Measurements from ENCODE around the gene SSR3.
"Not testable (repeated sequence)": the region's sequence is repeated elsewhere in the genome, so short reads cannot be mapped to it uniquely, and the experiment has no call there.

SSR3 gene

GRCh38 chr3:156554842-156555687 lies at the start of gene SSR3:
TSS of gene SSR3 (minus strand) at chr3:156555117. CDS start at chr3:156555089, 28 bp downstream.
- peak; percentile 95 for DNase-seq (ENCODE audit: insufficient read length, low spot score)
- FAIRE-seq: peak; percentile 80

- FAIRE-seq (no peak), DNase-seq (ENCODE audit: insufficient read length, low spot score) (no peak)
Measured at GRCh38 chr3:156604064-156604641, 49.2 kb upstream of the SSR3 start.

- no peak for FAIRE-seq
- no peak for DNase-seq (ENCODE audit: insufficient read length, low spot score)
Measured at GRCh38 chr3:156603379-156604017, 48.6 kb upstream of the SSR3 start.

DNA sequence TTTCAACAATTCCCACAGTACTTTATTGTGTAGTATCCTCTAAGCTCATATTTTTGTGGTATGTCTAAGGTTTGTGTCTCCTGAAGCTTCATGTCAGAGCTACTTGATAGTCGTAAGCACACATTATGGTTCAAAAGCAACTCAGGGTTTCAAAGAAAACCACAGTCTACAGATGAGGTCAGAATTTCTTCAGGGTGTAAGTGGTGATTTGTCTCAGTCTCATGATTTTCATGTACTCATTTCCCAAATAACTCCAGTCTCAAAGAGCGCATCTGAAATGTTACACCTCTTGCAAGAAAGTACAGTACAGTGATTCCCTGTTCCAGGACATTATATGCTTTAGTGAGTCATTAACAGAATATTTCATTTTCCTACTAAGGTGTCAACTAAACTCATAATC lies 47.5 kb upstream of the SSR3 start:
- DNase-seq (ENCODE audit: insufficient read length, low spot score) (no peak), FAIRE-seq (no peak)

- DNase-seq (ENCODE audit: insufficient read length, low spot score) (no peak), FAIRE-seq (no peak)
Measured at GRCh38 chr3:156601497-156601896, 46.6 kb upstream of the SSR3 start.

- no peak for FAIRE-seq
- DNase-seq (ENCODE audit: insufficient read length, low spot score): no peak
Measured at GRCh38 chr3:156600834-156601233, 45.9 kb upstream of the SSR3 start.

- FAIRE-seq: no peak
- no peak for DNase-seq (ENCODE audit: insufficient read length, low spot score)
Measured at GRCh38 chr3:156599089-156599874, 44.4 kb upstream of the SSR3 start.

- DNase-seq (ENCODE audit: insufficient read length, low spot score) (no peak), FAIRE-seq (no peak)
Measured at GRCh38 chr3:156598413-156598812, 43.5 kb upstream of the SSR3 start.

DNA sequence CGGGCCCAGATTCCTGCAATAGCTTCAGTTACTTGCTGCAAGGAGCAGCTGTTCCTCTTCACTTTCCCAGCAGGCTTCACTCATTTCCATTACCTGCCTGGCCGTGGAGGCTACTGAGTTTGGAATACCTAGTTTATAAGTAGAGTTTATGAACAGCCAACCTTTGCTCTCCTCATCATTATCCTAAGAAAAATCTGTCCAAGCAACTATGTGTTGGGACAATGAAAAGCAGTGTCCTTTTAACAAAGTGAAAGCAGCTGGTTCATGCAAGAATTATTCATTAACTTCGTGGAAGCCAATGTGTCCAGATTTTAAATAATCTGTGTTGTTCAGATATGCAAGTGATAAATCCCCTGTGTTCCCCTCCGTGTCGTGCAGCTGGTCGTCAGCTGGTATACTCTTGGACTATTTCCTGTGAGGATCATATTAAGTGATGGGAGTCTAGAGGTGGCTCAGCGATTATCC lies 39.3 kb upstream of the SSR3 start:
- no peak for DNase-seq (ENCODE audit: insufficient read length, low spot score)
- peak; percentile 44 for FAIRE-seq

- FAIRE-seq: no peak
- no peak for DNase-seq (ENCODE audit: insufficient read length, low spot score)
Measured at GRCh38 chr3:156593814-156594213, 38.9 kb upstream of the SSR3 start.

GRCh38 chr3:156589806-156590205 lies 34.9 kb upstream of the SSR3 start:
- not testable (repeated sequence) for DNase-seq (ENCODE audit: insufficient read length, low spot score); FAIRE-seq

- no peak for DNase-seq (ENCODE audit: insufficient read length, low spot score)
Measured at GRCh38 chr3:156587760-156588069, 32.8 kb upstream of the SSR3 start.

GRCh38 chr3:156586905-156587759 lies 32.2 kb upstream of the SSR3 start:
- FAIRE-seq: no peak
- DNase-seq (ENCODE audit: insufficient read length, low spot score): no peak

More at GRCh38 chr3:156587760-156588069, 32.8 kb upstream of the SSR3 start:
- FAIRE-seq: no peak

DNA sequence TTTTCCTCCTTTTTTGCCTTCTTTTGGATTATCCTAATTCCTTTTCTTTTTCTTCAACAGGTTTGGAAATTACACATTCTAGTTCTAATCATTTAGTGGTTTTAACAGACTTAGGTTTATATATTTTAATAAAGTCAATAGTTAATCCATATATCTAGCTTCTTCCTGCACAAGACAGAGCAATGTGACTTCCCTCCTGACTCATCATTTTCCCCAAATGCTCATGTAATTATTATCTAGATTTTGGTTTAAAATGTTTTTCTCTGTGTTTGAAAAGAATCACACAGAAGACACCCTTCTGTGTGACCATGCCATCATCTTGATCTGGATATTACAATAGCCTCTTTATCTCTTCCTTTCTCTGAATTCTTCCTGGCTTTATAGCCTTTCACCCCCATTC lies 28.6 kb upstream of the SSR3 start:
- DNase-seq (ENCODE audit: insufficient read length, low spot score): no peak
- FAIRE-seq: no peak

- DNase-seq (ENCODE audit: insufficient read length, low spot score) (no peak), FAIRE-seq (no peak)
Measured at GRCh38 chr3:156582532-156583183, 27.7 kb upstream of the SSR3 start.

DNA sequence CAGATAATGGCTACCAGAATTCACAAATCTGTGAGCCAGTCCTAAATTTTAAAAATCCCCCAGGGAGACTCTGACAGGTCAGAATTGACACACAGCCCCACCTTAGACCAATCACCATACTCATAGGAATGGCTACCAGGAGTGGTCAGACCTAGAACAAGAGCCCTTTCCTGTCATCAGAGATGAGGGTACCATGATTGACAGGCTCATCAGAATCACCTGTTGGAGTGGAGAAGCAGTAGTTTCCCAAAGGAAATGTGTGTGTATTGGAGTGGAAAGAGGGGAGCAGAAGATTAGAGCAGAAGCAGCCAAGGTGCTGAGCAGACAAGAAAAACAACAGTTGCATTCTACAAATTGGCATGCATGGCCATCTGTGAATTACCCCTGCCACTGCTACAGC lies 27.0 kb upstream of the SSR3 start:
- DNase-seq (ENCODE audit: insufficient read length, low spot score) (no peak), FAIRE-seq (no peak)

- DNase-seq (ENCODE audit: insufficient read length, low spot score) (no peak), FAIRE-seq (no peak)
Measured at GRCh38 chr3:156581033-156581432, 26.1 kb upstream of the SSR3 start.

GRCh38 chr3:156579427-156579851 lies 24.5 kb upstream of the SSR3 start:
- DNase-seq (ENCODE audit: insufficient read length, low spot score) (no peak), FAIRE-seq (no peak)

GRCh38 chr3:156577736-156578135 lies 22.8 kb upstream of the SSR3 start:
- FAIRE-seq (no peak), DNase-seq (ENCODE audit: insufficient read length, low spot score) (no peak)

Data from HTR-8/SVneo (cell line).